Endothelial cell (in vitro differentiated cells): Measurements from ENCODE around the gene PANK1. TPM values are rescaled to one million over a fixed set of nuclear protein-coding genes. Genes with fewer than 3 reads are reported as not detected.

Experiments used
- DNase-seq: peaks from one replicate; pipeline ENCODE4 v3.0.0; 2021; ENCODE audit warnings: low spot score
- H3K27ac Mint-ChIP-seq: one replicate; pipeline ENCODE4 v1.8.0; 2021; ENCODE audit warnings: mixed read lengths, inconsistent platforms; ENCODE audit not compliant: unreplicated experiment
- H3K27me3 Mint-ChIP-seq: one replicate; pipeline ENCODE4 v1.8.0; 2021; ENCODE audit warnings: mild to moderate bottlenecking, moderate library complexity, mixed read lengths, inconsistent platforms; ENCODE audit not compliant: unreplicated experiment
- H3K36me3 Mint-ChIP-seq: one replicate; pipeline ENCODE4 v1.8.0; 2021; ENCODE audit warnings: mild to moderate bottlenecking, low read depth, mixed read lengths, inconsistent platforms; ENCODE audit not compliant: unreplicated experiment
- H3K4me1 Mint-ChIP-seq: one replicate; pipeline ENCODE4 v1.8.0; 2021; ENCODE audit warnings: mild to moderate bottlenecking, mixed read lengths, inconsistent platforms; ENCODE audit not compliant: unreplicated experiment
- H3K4me3 Mint-ChIP-seq: one replicate; pipeline ENCODE4 v1.8.0; 2021; ENCODE audit warnings: mild to moderate bottlenecking, mixed read lengths, inconsistent platforms; ENCODE audit not compliant: unreplicated experiment
- H3K9me3 Mint-ChIP-seq: one replicate; pipeline ENCODE4 v1.8.0; 2021; ENCODE audit warnings: mixed read lengths, inconsistent platforms; ENCODE audit not compliant: unreplicated experiment
- CTCF ChIP-seq: fragments of 200-600 bp; sonication (generic); IDR thresholded peaks from one replicate; pipeline ENCODE4 v1.5.0; 2021; ENCODE audit warnings: antibody characterized with exemption; ENCODE audit not compliant: unreplicated experiment
- total RNA-seq: library from RNA; stranded (reverse); fragmentation: NEBNext Ultra II Directional; extraction: Animal tissue kit (Norgen Biotek cat#: 25700); gene quantifications from one replicate; pipeline ENCODE4 v1.2.1, GENCODE V29; 2021; ENCODE audit not compliant: unreplicated experiment

The PANK1 gene
- total RNA-seq, 1 donor from 2014 or later, result 16.2 TPM

DNA sequence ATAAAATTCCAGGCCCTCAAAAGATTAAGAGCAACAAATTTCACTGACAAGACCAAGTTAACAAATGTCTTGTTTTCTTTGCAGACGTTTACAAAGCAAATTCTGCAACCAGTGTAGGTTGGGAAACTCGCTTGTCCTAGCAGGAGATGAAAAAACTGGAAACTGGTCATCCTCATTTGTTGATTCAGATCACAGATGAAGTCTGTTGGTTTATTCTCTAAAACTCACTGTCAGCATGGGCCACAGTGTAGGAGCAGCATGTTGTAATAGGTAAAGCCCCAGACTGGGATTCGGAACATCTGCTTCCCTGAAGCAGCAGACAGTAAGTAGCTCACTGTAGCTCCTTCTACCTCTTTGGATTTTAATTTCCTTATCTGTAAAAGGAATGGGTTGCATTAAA lies 31.5 kb downstream of the PANK1 start:
- H3K9me3 Mint-ChIP-seq, result no peaks in the 10 kb centered on the region
- TF ChIP-seq CTCF, result no peak
- no peak overlapping the region for H3K27ac Mint-ChIP-seq
- H3K36me3 Mint-ChIP-seq, result peaks cover 14% of the 10 kb centered on the region
- no peak overlapping the region for H3K4me3 Mint-ChIP-seq
- H3K4me1 Mint-ChIP-seq, result peaks cover 30% of the 10 kb centered on the region
- H3K27me3 Mint-ChIP-seq, result no peaks in the 10 kb centered on the region
- DNase-seq, result no peak

DNA sequence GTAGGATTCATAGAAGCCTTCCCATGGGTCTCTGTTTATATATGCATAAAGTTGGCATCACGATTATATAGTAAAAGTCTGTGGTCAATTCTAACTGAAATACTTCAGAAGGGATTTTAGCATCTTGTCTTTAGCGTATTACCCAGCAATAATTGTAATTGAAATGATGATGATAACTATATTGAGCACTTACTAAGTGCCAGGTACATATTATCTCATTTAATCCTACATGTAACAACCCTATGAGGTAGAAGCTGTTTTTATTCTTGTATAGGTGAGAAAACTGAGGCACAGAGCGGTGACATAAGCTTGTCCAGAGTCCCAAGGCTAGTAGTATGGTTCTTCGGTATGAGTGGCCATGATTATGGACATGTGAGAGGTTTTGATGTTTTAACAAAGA lies 33.8 kb downstream of the PANK1 start:
- TF ChIP-seq CTCF, result no peak
- Mint-ChIP-seq H3K9me3 (no peaks in the 10 kb centered on the region), H3K36me3 (peaks cover 13% of the 10 kb centered on the region), H3K27ac (no peak overlapping the region), H3K4me3 (no peak overlapping the region), H3K4me1 (peaks cover 30% of the 10 kb centered on the region), H3K27me3 (no peaks in the 10 kb centered on the region)
- no peak for DNase-seq

GRCh38 chr10:89609833-89610346 lies 35.2 kb downstream of the PANK1 start:
- no peaks in the 10 kb centered on the region for H3K9me3 Mint-ChIP-seq
- TF ChIP-seq CTCF, result no peak
- no peak for DNase-seq
- H3K4me3 Mint-ChIP-seq, result no peak overlapping the region
- no peaks in the 10 kb centered on the region for H3K27me3 Mint-ChIP-seq
- peaks cover 13% of the 10 kb centered on the region for H3K36me3 Mint-ChIP-seq
- no peak overlapping the region for H3K27ac Mint-ChIP-seq
- peaks cover 21% of the 10 kb centered on the region for H3K4me1 Mint-ChIP-seq

DNA sequence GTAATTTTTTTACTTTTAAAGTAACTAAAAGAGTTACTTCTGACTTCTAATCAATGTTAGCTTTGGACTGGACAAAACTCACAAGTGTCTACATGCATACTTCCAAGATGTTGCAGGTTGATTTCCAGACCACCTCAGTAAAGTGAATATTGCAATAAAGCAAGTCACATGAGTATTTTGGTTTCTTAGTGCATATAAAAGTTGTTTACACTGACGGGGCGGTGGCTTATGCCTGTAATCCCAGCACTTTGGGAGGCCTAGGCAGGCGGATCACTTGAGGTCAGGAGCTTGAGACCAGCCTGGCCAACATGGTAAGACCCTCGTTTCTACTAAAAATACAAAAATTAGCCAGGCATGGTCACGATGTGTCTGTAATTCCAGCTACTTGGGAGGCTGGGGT lies 40.8 kb downstream of the PANK1 start:
- no peak overlapping the region for H3K4me3 Mint-ChIP-seq
- no peaks in the 10 kb centered on the region for H3K27me3 Mint-ChIP-seq
- no peaks in the 10 kb centered on the region for H3K4me1 Mint-ChIP-seq
- H3K36me3 Mint-ChIP-seq, result peaks cover 8% of the 10 kb centered on the region
- TF ChIP-seq CTCF, result no peak
- no peaks in the 10 kb centered on the region for H3K9me3 Mint-ChIP-seq
- no peak for DNase-seq
- H3K27ac Mint-ChIP-seq, result no peak overlapping the region

- Mint-ChIP-seq H3K27ac (no peak overlapping the region), H3K9me3 (no peaks in the 10 kb centered on the region), H3K36me3 (peaks cover 4% of the 10 kb centered on the region), H3K4me1 (no peaks in the 10 kb centered on the region), H3K4me3 (no peak overlapping the region), H3K27me3 (no peaks in the 10 kb centered on the region)
- DNase-seq, result no peak
- no peak for TF ChIP-seq CTCF
Measured at GRCh38 chr10:89602919-89603318, 42.1 kb downstream of the PANK1 start.
